Cardiac fibroblast (primary cell): ENCODE data around the gene TGFBI.

Source experiments
- DNase-seq, 2 donors: peaks; one replicate each; pipeline versions ENCODE4 v3.0.0 to v3.0.0-alpha.2; 2010; ENCODE audit warnings: low read depth in 2 of 2
- H3K4me3 ChIP-seq, 2 donors: replicated peaks in 1 of 2; 1 replicate in 1 of 2; 2 replicates in 1 of 2; pipeline ENCODE4 v1.5.1; 2011; ENCODE audit warnings: low read depth in 2 of 2, low read length in 2 of 2, mild to moderate bottlenecking in 2 of 2, moderate library complexity in 1 of 2
- TF ChIP-seq, protein P1 (sequence below): IDR thresholded peaks from one replicate; pipeline ENCODE4 v1.5.1; 2011; ENCODE audit warnings: low read depth, mild to moderate bottlenecking, low read length, inconsistent platforms

TGFBI gene

DNA sequence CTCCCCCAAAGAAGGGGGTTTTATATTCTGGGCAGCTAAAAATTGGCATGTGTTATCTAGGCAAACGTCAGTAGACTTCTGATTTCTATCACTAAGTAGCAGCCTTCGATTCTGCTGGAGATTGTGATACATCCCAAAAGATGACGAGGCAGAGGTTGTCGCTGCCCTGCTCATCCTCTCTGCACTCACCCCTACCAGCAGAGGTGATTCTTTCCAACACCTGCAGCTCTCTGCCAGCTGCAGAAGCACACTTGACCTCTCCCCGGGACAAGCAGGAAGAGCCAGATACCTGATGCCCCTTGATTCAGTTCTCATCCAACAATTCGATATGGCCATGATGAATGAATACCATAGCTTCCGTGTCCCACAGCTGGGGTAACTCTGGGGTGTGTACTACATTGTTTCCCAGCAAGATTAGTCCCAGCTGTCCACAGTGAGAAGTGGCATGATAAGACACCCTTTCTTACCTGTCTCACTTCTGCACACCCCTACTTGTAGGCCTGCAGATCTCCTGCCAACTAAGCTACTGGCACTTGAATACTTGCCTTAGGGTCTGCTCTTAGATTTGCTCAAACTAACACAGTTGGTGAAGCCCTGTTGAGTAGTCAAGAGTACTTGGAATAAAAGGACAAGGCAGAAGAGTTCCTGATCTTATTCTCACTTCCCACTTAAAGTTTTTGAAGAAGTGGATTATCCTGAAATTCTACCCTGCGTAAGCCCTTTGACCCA lies 66.3 kb downstream of the TGFBI start:
- no peak overlapping the region for H3K4me3 ChIP-seq
- TF ChIP-seq, protein P1, sequence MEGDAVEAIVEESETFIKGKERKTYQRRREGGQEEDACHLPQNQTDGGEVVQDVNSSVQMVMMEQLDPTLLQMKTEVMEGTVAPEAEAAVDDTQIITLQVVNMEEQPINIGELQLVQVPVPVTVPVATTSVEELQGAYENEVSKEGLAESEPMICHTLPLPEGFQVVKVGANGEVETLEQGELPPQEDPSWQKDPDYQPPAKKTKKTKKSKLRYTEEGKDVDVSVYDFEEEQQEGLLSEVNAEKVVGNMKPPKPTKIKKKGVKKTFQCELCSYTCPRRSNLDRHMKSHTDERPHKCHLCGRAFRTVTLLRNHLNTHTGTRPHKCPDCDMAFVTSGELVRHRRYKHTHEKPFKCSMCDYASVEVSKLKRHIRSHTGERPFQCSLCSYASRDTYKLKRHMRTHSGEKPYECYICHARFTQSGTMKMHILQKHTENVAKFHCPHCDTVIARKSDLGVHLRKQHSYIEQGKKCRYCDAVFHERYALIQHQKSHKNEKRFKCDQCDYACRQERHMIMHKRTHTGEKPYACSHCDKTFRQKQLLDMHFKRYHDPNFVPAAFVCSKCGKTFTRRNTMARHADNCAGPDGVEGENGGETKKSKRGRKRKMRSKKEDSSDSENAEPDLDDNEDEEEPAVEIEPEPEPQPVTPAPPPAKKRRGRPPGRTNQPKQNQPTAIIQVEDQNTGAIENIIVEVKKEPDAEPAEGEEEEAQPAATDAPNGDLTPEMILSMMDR: no peak
- DNase-seq: no peak

DNA sequence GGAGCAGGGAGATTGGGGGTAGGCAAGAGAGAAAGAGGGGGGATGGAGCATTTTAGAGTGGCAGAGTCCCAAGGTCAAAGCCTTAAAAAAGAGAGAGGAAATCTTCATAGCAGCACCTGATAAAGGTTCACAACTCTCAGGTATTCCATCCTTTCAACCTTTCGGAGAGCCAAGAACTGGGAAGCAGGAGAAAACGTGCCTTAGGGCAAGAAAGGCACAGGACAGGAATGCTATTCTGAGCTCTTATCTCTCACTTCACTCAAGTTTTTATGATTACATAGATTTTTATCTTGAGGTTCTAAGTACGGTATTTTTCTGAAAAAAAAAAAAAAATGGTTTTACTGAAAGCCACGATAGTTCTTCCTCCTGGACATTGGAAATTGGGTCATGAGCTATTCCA lies 69.4 kb downstream of the TGFBI start:
- no peak for DNase-seq
- TF ChIP-seq, protein P1: no peak
- no peak overlapping the region for H3K4me3 ChIP-seq

DNA sequence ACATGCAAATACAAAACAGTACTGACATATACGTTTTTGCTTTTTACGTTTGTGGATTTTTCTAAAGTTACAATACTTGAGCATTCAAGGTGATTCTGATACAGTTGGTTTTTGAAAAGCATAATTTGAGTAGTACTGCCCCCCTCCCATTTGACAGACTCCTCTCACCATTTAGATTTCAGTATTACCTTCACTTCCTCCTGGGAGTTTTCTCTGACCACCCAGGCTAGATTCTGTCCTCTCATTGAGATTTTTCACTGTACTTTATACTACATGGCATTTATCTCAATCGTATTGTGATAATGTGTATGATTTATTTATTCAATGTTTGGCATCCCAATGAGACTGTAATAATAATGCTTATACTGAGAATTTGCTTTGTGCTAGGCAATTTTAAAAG lies 71.1 kb downstream of the TGFBI start:
- H3K4me3 ChIP-seq: no peak overlapping the region
- DNase-seq: no peak
- TF ChIP-seq, protein P1: no peak

DNA sequence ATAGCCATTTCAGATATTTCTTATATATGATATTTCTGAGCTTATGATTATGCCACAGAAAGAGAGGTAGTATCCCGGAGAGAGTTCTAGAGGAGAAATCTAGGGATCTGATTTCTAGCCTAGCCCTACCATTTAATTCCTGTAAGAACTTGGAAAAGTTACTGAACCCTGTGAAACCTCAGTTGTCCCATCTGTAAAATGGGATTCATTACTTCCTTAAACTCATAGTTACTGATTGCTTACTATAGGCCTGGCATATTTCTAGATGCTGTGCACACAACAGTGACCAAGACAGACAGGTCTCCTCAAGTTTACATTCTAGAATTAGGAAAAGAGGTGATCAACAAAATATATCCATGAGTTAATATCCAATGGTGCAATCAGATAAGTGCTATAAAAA lies 73.1 kb downstream of the TGFBI start:
- TF ChIP-seq, protein P1: no peak
- DNase-seq: no peak
- no peak overlapping the region for H3K4me3 ChIP-seq

DNA sequence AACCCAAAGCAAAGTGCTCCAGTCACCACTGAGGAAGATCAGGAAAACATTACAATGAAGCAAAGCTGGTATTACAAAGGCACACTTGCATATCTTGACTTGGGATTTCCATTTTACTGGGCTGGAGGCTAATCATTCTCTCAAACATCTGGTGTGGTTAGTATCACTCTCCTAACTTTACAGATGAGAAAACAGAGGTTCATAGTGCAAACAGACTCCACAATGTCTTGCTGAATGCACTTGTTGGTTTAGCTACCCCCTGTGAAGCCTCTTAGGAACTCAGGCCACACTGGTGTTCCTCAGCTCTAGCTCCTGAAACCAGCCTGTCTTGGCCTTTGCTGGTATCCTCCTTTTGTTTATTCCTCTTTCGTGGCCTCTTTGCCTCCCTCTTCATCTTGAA lies 74.3 kb downstream of the TGFBI start:
- TF ChIP-seq, protein P1: no peak
- DNase-seq: no peak
- H3K4me3 ChIP-seq: no peak overlapping the region

DNA sequence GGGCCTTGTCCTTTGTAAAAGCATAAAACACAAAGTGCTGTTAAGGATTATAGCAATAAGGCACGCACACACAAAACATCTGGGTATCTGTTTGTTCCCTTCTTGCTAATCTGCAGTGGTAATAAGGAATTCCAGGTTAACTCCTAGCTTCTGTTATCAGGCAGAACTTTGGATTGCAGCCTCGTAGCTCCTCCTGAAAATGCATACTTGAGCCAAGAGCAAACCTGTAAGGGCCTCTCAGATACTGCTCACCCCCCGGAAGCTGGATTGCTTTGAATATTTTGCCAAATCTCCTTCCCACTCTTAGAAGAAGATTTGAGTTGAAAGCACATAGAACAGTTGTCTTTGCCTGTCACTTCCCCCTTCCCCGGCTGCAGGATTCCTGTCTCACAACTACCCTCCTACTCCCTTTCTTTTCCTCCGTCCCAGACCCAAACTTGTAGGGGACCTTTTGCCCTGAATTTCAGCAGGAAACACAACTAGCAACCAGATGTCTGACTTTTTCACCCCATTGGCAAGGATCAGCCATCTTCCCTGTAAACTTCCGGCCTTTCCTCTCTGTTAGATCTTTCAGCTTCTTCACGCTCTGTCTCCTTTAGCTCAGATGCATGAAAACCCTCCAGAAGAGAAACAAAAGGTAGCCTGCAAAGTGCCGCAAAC lies 75.6 kb downstream of the TGFBI start:
- TF ChIP-seq, protein P1: no peak

More for the DNA sequence above, 75.6 kb downstream of the TGFBI start:
- DNase-seq: no peak
- H3K4me3 ChIP-seq: no peak overlapping the region
